Peyer's patch (tissue), 4 donors: ENCODE measurements around the gene NPPC.

ENCODE experiments used
- CTCF ChIP-seq, 6 experiments: fragments of 450-650 bp in 4 of 6; fragments of 200-600 bp in 2 of 6; sonication (generic) in 1 of 6; IDR thresholded peaks; one replicate each; pipeline ENCODE4 v1.5.1; 2017 to 2019; ENCODE audit warnings: antibody characterized with exemption in 6 of 6, mild to moderate bottlenecking in 3 of 6, moderate library complexity in 1 of 6
- POLR2A ChIP-seq, 2 donors: fragments of 450-650 bp; IDR thresholded peaks; one replicate each; pipeline ENCODE4 v1.5.1; 2017; ENCODE audit warnings: antibody characterized with exemption in 2 of 2, mild to moderate bottlenecking in 2 of 2, moderate library complexity in 2 of 2

- TF ChIP-seq POLR2A (IDR thresholded peaks at IDR 0.05), result no peak
- no peak for TF ChIP-seq CTCF (IDR thresholded peaks at IDR 0.05)
These were observed 12.8 kb upstream of the NPPC start for GRCh38 chr2:231939022-231939421.
